Thyroid gland (tissue), 4 donors: ENCODE data around the gene PLEKHM2. TPM values are rescaled to one million over a fixed set of nuclear protein-coding genes. Genes with fewer than 3 reads are reported as not detected.

Experiments used
- DNase-seq, 2 donors: peaks; one replicate each; pipeline ENCODE4 v3.0.0-alpha.2; 2019
- H3K27ac ChIP-seq, 3 donors: fragments of 200-600 bp; sonication (generic); 1 replicate in 2 of 3; 2 replicates in 1 of 3; pipeline ENCODE4 v1.5.1; 2016 to 2019; ENCODE audit warnings: mild to moderate bottlenecking in 1 of 3, moderate library complexity in 1 of 3
- H3K27me3 ChIP-seq: fragments of 200-600 bp; sonication (generic); one replicate; pipeline ENCODE4 v1.5.1; 2019
- H3K36me3 ChIP-seq, 2 donors: fragments of 200-600 bp; sonication (generic); one replicate each; pipeline ENCODE4 v1.5.1; 2016 to 2019
- H3K4me1 ChIP-seq, 2 donors: fragments of 200-600 bp; sonication (generic); one replicate each; pipeline ENCODE4 v1.5.1; 2017 to 2019
- H3K4me3 ChIP-seq, 3 donors: fragments of 200-600 bp; sonication (generic); replicated peaks in 1 of 3; 1 replicate in 2 of 3; 2 replicates in 1 of 3; pipeline ENCODE4 v1.5.1; 2016; ENCODE audit warnings: mild to moderate bottlenecking in 1 of 3
- H3K9me3 ChIP-seq: fragments of 200-600 bp; sonication (generic); one replicate; pipeline ENCODE4 v1.5.1; 2017
- CTCF ChIP-seq, 6 experiments: fragments of 200-600 bp in 3 of 6; fragments of 450-650 bp in 3 of 6; sonication (generic) in 3 of 6; IDR thresholded peaks; one replicate each; pipeline ENCODE4 v1.5.1; 2016 to 2019; ENCODE audit warnings: antibody characterized with exemption in 6 of 6, mild to moderate bottlenecking in 2 of 6, inconsistent platforms in 1 of 6, moderate library complexity in 1 of 6
- POLR2A ChIP-seq, 2 donors: fragments of 450-650 bp; IDR thresholded peaks; one replicate each; pipeline ENCODE4 v1.6.1; 2017; ENCODE audit warnings: antibody characterized with exemption in 2 of 2, mild to moderate bottlenecking in 2 of 2, moderate library complexity in 1 of 2
- WGBS, 2 donors: methylation state at CpG; one replicate each; pipeline ENCODE4 v1.1.5; 2017; 5-methylcytosine and 5-hydroxymethylcytosine counted together
- intact Hi-C: fragments of 100-400 bp; cut with DNase I; formaldehyde crosslinking; loops from one replicate; pipeline ENCODE4 v1.15.1; 2023
- total RNA-seq, 4 donors: library from RNA; depleted of rRNA; stranded (reverse); fragments of >200 nt; gene quantifications; one replicate each; pipeline ENCODE4 v1.2.3, GENCODE V29; 2016

Gene PLEKHM2
- total RNA-seq, 4 donors from 2014 or later, result 38.3 to 48.4 (median 39.4) TPM

GRCh38 chr1:15768388-15768787 lies 84.3 kb downstream of the PLEKHM2 start:
- peaks cover 0 to 13% of the 10 kb centered on the region in 2 donors for H3K36me3 ChIP-seq
- DNase-seq, result no peak
- no peaks in the 10 kb centered on the region for H3K27me3 ChIP-seq
- WGBS, 2 donors, result 91 to 99% methylated on average over 6 to 7 of the region's 7 CpGs
- no peaks in the 10 kb centered on the region for H3K9me3 ChIP-seq
- H3K4me3 ChIP-seq, result no peak overlapping the region
- H3K27ac ChIP-seq, result no peak overlapping the region
- intact Hi-C loops, result no loop called here
- H3K4me1 ChIP-seq, result no peaks in the 10 kb centered on the region
- no peak for TF ChIP-seq CTCF (IDR thresholded peaks at IDR 0.05)
- no peak for TF ChIP-seq POLR2A (IDR thresholded peaks at IDR 0.05)

GRCh38 chr1:15770313-15770962 lies 86.3 kb downstream of the PLEKHM2 start:
- Histone ChIP-seq H3K27me3 (no peaks in the 10 kb centered on the region), H3K36me3 (peaks cover 0 to 13% of the 10 kb centered on the region in 2 donors), H3K27ac (no peak overlapping the region), H3K4me3 (no peak overlapping the region), H3K4me1 (no peaks in the 10 kb centered on the region), H3K9me3 (no peaks in the 10 kb centered on the region)
- no peak for DNase-seq
- WGBS, 2 donors, result 91 to 93% methylated on average over 10 to 14 of the region's 14 CpGs
- intact Hi-C loops, result no loop called here
- no peak for TF ChIP-seq POLR2A (IDR thresholded peaks at IDR 0.05)
- no peak for TF ChIP-seq CTCF (IDR thresholded peaks at IDR 0.05)

GRCh38 chr1:15771836-15772515 lies 87.9 kb downstream of the PLEKHM2 start:
- H3K27ac ChIP-seq, result no peak overlapping the region
- no peaks in the 10 kb centered on the region for H3K4me1 ChIP-seq
- TF ChIP-seq CTCF (IDR thresholded peaks at IDR 0.05), result no peak
- TF ChIP-seq POLR2A (IDR thresholded peaks at IDR 0.05), result no peak
- 67 to 79% methylated on average over 4 to 6 of the region's 6 CpGs for WGBS, 2 donors
- intact Hi-C loops, result no loop called here
- no peak for DNase-seq
- no peaks in the 10 kb centered on the region for H3K27me3 ChIP-seq
- H3K36me3 ChIP-seq, result peaks cover 0 to 13% of the 10 kb centered on the region in 2 donors
- no peaks in the 10 kb centered on the region for H3K9me3 ChIP-seq
- H3K4me3 ChIP-seq, result no peak overlapping the region

GRCh38 chr1:15775706-15776105 lies 91.6 kb downstream of the PLEKHM2 start:
- DNase-seq, result no peak
- intact Hi-C loops, result no loop called here
- Histone ChIP-seq H3K4me3 (no peak overlapping the region), H3K4me1 (no peaks in the 10 kb centered on the region), H3K27ac (no peak overlapping the region), H3K27me3 (no peaks in the 10 kb centered on the region), H3K36me3 (peaks cover 0 to 13% of the 10 kb centered on the region in 2 donors), H3K9me3 (no peaks in the 10 kb centered on the region)
- WGBS, 2 donors, result 45 to 50% methylated on average over 2 of the region's 2 CpGs
- TF ChIP-seq POLR2A (IDR thresholded peaks at IDR 0.05) (no peak), CTCF (IDR thresholded peaks at IDR 0.05) (no peak)
